Fibroblast of villous mesenchyme (primary cell): ENCODE results near the gene RASAL1. TPM values are rescaled to one million over a fixed set of nuclear protein-coding genes. Genes with fewer than 3 reads are reported as not detected.

Experiments
- DNase-seq: peaks from one replicate; pipeline ENCODE4 v3.0.0-alpha.2; 2010; ENCODE audit warnings: low read depth
- H3K4me3 ChIP-seq: 2 replicates; pipeline ENCODE4 v1.5.1; 2011; ENCODE audit warnings: low read depth, mild to moderate bottlenecking, low read length
- CTCF ChIP-seq: IDR thresholded peaks from 2 replicates; pipeline ENCODE4 v1.5.1; 2012; ENCODE audit warnings: low read depth, mild to moderate bottlenecking, low read length; ENCODE audit not compliant: insufficient read depth
- total RNA-seq: library from RNA; depleted of rRNA; stranded (reverse); fragments of >200 nt; gene quantifications from 2 replicates; pipeline ENCODE4 v1.2.3, GENCODE V29; 2012

Gene RASAL1
- total RNA-seq, 1 donor, result not detected

- no peak for TF ChIP-seq CTCF
- H3K4me3 ChIP-seq, result no peak overlapping the region
- DNase-seq, result no peak
These were observed 20.0 kb downstream of the RASAL1 start for GRCh38 chr12:113115455-113116126.

- H3K4me3 ChIP-seq, result no peak overlapping the region
- TF ChIP-seq CTCF, result no peak
- DNase-seq, result no peak
These were observed 20.9 kb downstream of the RASAL1 start for GRCh38 chr12:113114447-113115178.

- no peak for DNase-seq
- TF ChIP-seq CTCF, result no peak
- H3K4me3 ChIP-seq, result no peak overlapping the region
These were observed 22.2 kb downstream of the RASAL1 start for GRCh38 chr12:113113397-113113796.

- TF ChIP-seq CTCF, result no peak
- DNase-seq, result no peak
These were observed 23.3 kb downstream of the RASAL1 start for GRCh38 chr12:113112043-113112899.

GRCh38 chr12:113111247-113111646 lies 24.3 kb downstream of the RASAL1 start:
- H3K4me3 ChIP-seq, result no peak overlapping the region
- DNase-seq, result no peak
- TF ChIP-seq CTCF, result no peak

More at GRCh38 chr12:113112043-113112899, 23.3 kb downstream of the RASAL1 start:
- no peak overlapping the region for H3K4me3 ChIP-seq

- no peak for TF ChIP-seq CTCF
- no peak overlapping the region for H3K4me3 ChIP-seq
- DNase-seq, result no peak
These were observed 25.5 kb downstream of the RASAL1 start for GRCh38 chr12:113109872-113110599.
